ENCODE data around the gene UQCRC2. TPM values are rescaled to one million over a fixed set of nuclear protein-coding genes. Genes with fewer than 3 reads are reported as not detected.

The UQCRC2 gene
- total and polyA plus RNA-seq, 12 donors = 108 to 386 (median 214) TPM

- no peaks in the 10 kb centered on the region for H3K9me3 ChIP-seq (replicated peaks in 1 of 3)
- whole genome bisulfite sequencing, 4 donors = 32 to 40% (median 38%) methylated on average over 1 of the region's 1 CpG
- no peak overlapping the region for H3K27ac ChIP-seq
- no peaks in the 10 kb centered on the region for H3K36me3 ChIP-seq (replicated peaks in 1 of 2)
- peaks cover 15 to 32% of the 10 kb centered on the region in 2 donors for H3K4me1 ChIP-seq (replicated peaks in 1 of 2)
- intact Hi-C loops (cut with DNase I) = no loop called here
- H3K27me3 ChIP-seq = no peaks in the 10 kb centered on the region
- TF ChIP-seq CTCF (IDR thresholded peaks at IDR 0.05) = no peak
- no peak for TF ChIP-seq POLR2A (IDR thresholded peaks at IDR 0.05)
- no peak for DNase-seq
- H3K4me3 ChIP-seq = no peak overlapping the region
Observed at GRCh38 chr16:21949713-21950260, 3.4 kb upstream of the UQCRC2 start.

GRCh38 chr16:21950782-21951521 lies 2.2 kb upstream of the UQCRC2 start:
- peak in 1 of 7 donors; percentile 12 for DNase-seq
- peaks cover 15 to 39% of the 10 kb centered on the region in 2 donors for H3K4me1 ChIP-seq (replicated peaks in 1 of 2)
- 68 to 72% (median 71%) methylated on average over 7 of the region's 7 CpGs for WGBS, 4 donors
- H3K4me3 ChIP-seq = no peak overlapping the region
- H3K27me3 ChIP-seq = no peaks in the 10 kb centered on the region
- TF ChIP-seq CTCF (IDR thresholded peaks at IDR 0.05) (peak in 5 of 6 experiments; percentile 16 to 45 (median 36)), POLR2A (IDR thresholded peaks at IDR 0.05) (no peak)
- H3K9me3 ChIP-seq (replicated peaks in 1 of 3) = no peaks in the 10 kb centered on the region
- intact Hi-C loops (cut with DNase I) = no loop called here
- no peaks in the 10 kb centered on the region for H3K36me3 ChIP-seq (replicated peaks in 1 of 2)
- no peak overlapping the region for H3K27ac ChIP-seq

- peak overlapping the region; percentile 74 to 92 (median 81) for H3K4me3 ChIP-seq
- TF ChIP-seq CTCF (IDR thresholded peaks at IDR 0.05) = no peak
- TF ChIP-seq POLR2A (IDR thresholded peaks at IDR 0.05) = no peak
- peak overlapping the region; percentile 73 to 97 (median 80) for H3K27ac ChIP-seq
- H3K27me3 ChIP-seq = no peaks in the 10 kb centered on the region
- H3K4me1 ChIP-seq (replicated peaks in 1 of 2) = peaks cover 15 to 39% of the 10 kb centered on the region in 2 donors
- intact Hi-C loops (cut with DNase I) = no loop called here
- peaks cover 0 to 4% of the 10 kb centered on the region in 2 donors for H3K36me3 ChIP-seq (replicated peaks in 1 of 2)
- H3K9me3 ChIP-seq (replicated peaks in 1 of 3) = no peaks in the 10 kb centered on the region
- 2 to 4% (median 3%) methylated on average over 24 of the region's 24 CpGs for WGBS, 4 donors
- peak; percentile 62 to 82 (median 72) for DNase-seq
Observed at GRCh38 chr16:21952040-21952792, 945 bp upstream of the UQCRC2 start.

GRCh38 chr16:21953541-21953902 lies 361 bp downstream of the UQCRC2 start:
- 0 to 1% (median 0%) methylated on average over 13 to 15 of the region's 15 CpGs for WGBS, 4 donors
- no peak for DNase-seq
- Histone ChIP-seq H3K9me3 (replicated peaks in 1 of 3) (no peaks in the 10 kb centered on the region), H3K4me3 (peak overlapping the region; percentile 74 to 92 (median 77)), H3K27me3 (no peaks in the 10 kb centered on the region), H3K4me1 (replicated peaks in 1 of 2) (peaks cover 15 to 43% of the 10 kb centered on the region in 2 donors), H3K27ac (peak overlapping the region; percentile 73 to 97 (median 80)), H3K36me3 (replicated peaks in 1 of 2) (peaks cover 0 to 17% of the 10 kb centered on the region in 2 donors)
- TF ChIP-seq CTCF (IDR thresholded peaks at IDR 0.05) (no peak), POLR2A (IDR thresholded peaks at IDR 0.05) (no peak)
- intact Hi-C loops (cut with DNase I) = no loop called here

Data from adrenal gland (tissue), 12 donors.